Immature natural killer cell (primary cell): ENCODE data around the gene ALOX15B. TPM values are rescaled to one million over a fixed set of nuclear protein-coding genes. Genes with fewer than 3 reads are reported as not detected.

ENCODE experiments used
- DNase-seq, 3 donors: peaks; one replicate each; pipeline ENCODE4 v3.0.0; 2022; ENCODE audit warnings: mixed read lengths in 1 of 3
- H3K27ac Mint-ChIP-seq, 6 donors: one replicate each; pipeline ENCODE4 v1.8.0; 2020; ENCODE audit warnings: mixed read lengths in 6 of 6, mild to moderate bottlenecking in 5 of 6, inconsistent platforms in 4 of 6, moderate library complexity in 3 of 6
- H3K27me3 Mint-ChIP-seq, 3 donors: one replicate each; pipeline ENCODE4 v1.8.0; 2020 to 2021; ENCODE audit warnings: low read depth in 3 of 3, mild to moderate bottlenecking in 3 of 3, mixed read lengths in 3 of 3, moderate library complexity in 3 of 3, inconsistent platforms in 1 of 3
- H3K36me3 Mint-ChIP-seq, 3 donors: one replicate each; pipeline ENCODE4 v1.8.0; 2020; ENCODE audit warnings: mixed read lengths in 3 of 3, inconsistent platforms in 2 of 3, mild to moderate bottlenecking in 2 of 3
- H3K4me1 Mint-ChIP-seq, 2 donors: one replicate each; pipeline ENCODE4 v1.8.0; 2020; ENCODE audit warnings: inconsistent platforms in 2 of 2, mild to moderate bottlenecking in 2 of 2, mixed read lengths in 2 of 2, moderate library complexity in 1 of 2
- H3K4me3 Mint-ChIP-seq, 5 donors: one replicate each; pipeline ENCODE4 v1.8.0; 2020; ENCODE audit warnings: mild to moderate bottlenecking in 5 of 5, mixed read lengths in 5 of 5, inconsistent platforms in 3 of 5, moderate library complexity in 3 of 5
- H3K9me3 Mint-ChIP-seq, 6 donors: one replicate each; pipeline ENCODE4 v1.8.0; 2020; ENCODE audit warnings: mild to moderate bottlenecking in 6 of 6, mixed read lengths in 6 of 6, inconsistent platforms in 4 of 6, moderate library complexity in 3 of 6
- polyA plus RNA-seq, 3 donors: library from polyadenylated mRNA; unstranded; fragments of 300-500 nt; fragmentation: Illumina TruSeq; gene quantifications; one replicate each; pipeline ENCODE4 v1.2.3, GENCODE V29; 2021

ALOX15B gene
- polyA plus RNA-seq, 3 donors from 2014 or later = not detected

GRCh38 chr17:8079291-8080207 lies 40.7 kb downstream of the ALOX15B start:
- H3K27me3 Mint-ChIP-seq = peaks cover 0 to 4% (median 4%) of the 10 kb centered on the region in 3 donors
- H3K9me3 Mint-ChIP-seq = no peaks in the 10 kb centered on the region
- peak overlapping the region; percentile 86 to 94 (median 90) for H3K4me3 Mint-ChIP-seq
- no peaks in the 10 kb centered on the region for H3K36me3 Mint-ChIP-seq
- DNase-seq = peak; percentile 71 to 78 (median 77)
- peak overlapping the region; percentile 29 to 88 (median 54) for H3K27ac Mint-ChIP-seq
- peaks cover 5 to 11% of the 10 kb centered on the region in 2 donors for H3K4me1 Mint-ChIP-seq

GRCh38 chr17:8080208-8080798 lies 41.4 kb downstream of the ALOX15B start:
- Mint-ChIP-seq H3K27me3 (peaks cover 2 to 3% (median 2%) of the 10 kb centered on the region in 3 donors), H3K27ac (peak overlapping the region in 1 of 6 donors; percentile 64), H3K4me1 (peaks cover 5 to 10% of the 10 kb centered on the region in 2 donors), H3K9me3 (no peaks in the 10 kb centered on the region), H3K4me3 (peak overlapping the region; percentile 86 to 94 (median 90)), H3K36me3 (no peaks in the 10 kb centered on the region)
- DNase-seq = no peak

- no peaks in the 10 kb centered on the region for H3K36me3 Mint-ChIP-seq
These were observed 42.0 kb downstream of the ALOX15B start for GRCh38 chr17:8080799-8081219.

GRCh38 chr17:8081876-8082275 lies 43.0 kb downstream of the ALOX15B start:
- peak overlapping the region in 2 of 5 donors; percentile 18 to 32 for H3K4me3 Mint-ChIP-seq
- no peak for DNase-seq
- no peaks in the 10 kb centered on the region for H3K36me3 Mint-ChIP-seq
- no peaks in the 10 kb centered on the region for H3K9me3 Mint-ChIP-seq
- peaks cover 5 to 10% of the 10 kb centered on the region in 2 donors for H3K4me1 Mint-ChIP-seq
- H3K27ac Mint-ChIP-seq = no peak overlapping the region
- peaks cover 2 to 6% (median 4%) of the 10 kb centered on the region in 3 donors for H3K27me3 Mint-ChIP-seq

More at GRCh38 chr17:8080799-8081219, 42.0 kb downstream of the ALOX15B start:
- Mint-ChIP-seq H3K9me3 (no peaks in the 10 kb centered on the region), H3K4me3 (peak overlapping the region in 3 of 5 donors; percentile 33 to 90 (median 90)), H3K27me3 (peaks cover 2 to 3% (median 2%) of the 10 kb centered on the region in 3 donors), H3K27ac (no peak overlapping the region), H3K4me1 (peaks cover 5 to 10% of the 10 kb centered on the region in 2 donors)
- DNase-seq = no peak

GRCh38 chr17:8082292-8082691 lies 43.4 kb downstream of the ALOX15B start:
- Mint-ChIP-seq H3K9me3 (no peaks in the 10 kb centered on the region), H3K27me3 (peaks cover 2 to 6% (median 3%) of the 10 kb centered on the region in 3 donors), H3K36me3 (no peaks in the 10 kb centered on the region), H3K4me1 (peaks cover 5 to 10% of the 10 kb centered on the region in 2 donors), H3K27ac (no peak overlapping the region), H3K4me3 (no peak overlapping the region)
- DNase-seq = no peak

- H3K9me3 Mint-ChIP-seq = no peaks in the 10 kb centered on the region
- no peak for DNase-seq
- H3K27ac Mint-ChIP-seq = no peak overlapping the region
- H3K27me3 Mint-ChIP-seq = peaks cover 2 to 8% (median 4%) of the 10 kb centered on the region in 3 donors
- H3K36me3 Mint-ChIP-seq = no peaks in the 10 kb centered on the region
- H3K4me3 Mint-ChIP-seq = no peak overlapping the region
- H3K4me1 Mint-ChIP-seq = peaks cover 1 to 7% of the 10 kb centered on the region in 2 donors
These were observed 45.4 kb downstream of the ALOX15B start for GRCh38 chr17:8084250-8084649.

- Mint-ChIP-seq H3K9me3 (no peaks in the 10 kb centered on the region), H3K27me3 (peaks cover 0 to 10% (median 8%) of the 10 kb centered on the region in 3 donors), H3K4me1 (no peaks in the 10 kb centered on the region), H3K36me3 (no peaks in the 10 kb centered on the region), H3K4me3 (no peak within 1 kb of the TSS), H3K27ac (no peak within 1 kb of the TSS)
- DNase-seq = no peak
These were observed 48.5 kb downstream of the ALOX15B start, which contains the start of gene ALOX12B for GRCh38 chr17:8087075-8087951. TSS of gene ALOX12B (minus strand) at chr17:8087716. CDS start at chr17:8087442, 274 bp downstream.

- peaks cover 0 to 10% (median 8%) of the 10 kb centered on the region in 3 donors for H3K27me3 Mint-ChIP-seq
- H3K4me3 Mint-ChIP-seq = no peak overlapping the region
- no peaks in the 10 kb centered on the region for H3K4me1 Mint-ChIP-seq
- H3K36me3 Mint-ChIP-seq = no peaks in the 10 kb centered on the region
- no peaks in the 10 kb centered on the region for H3K9me3 Mint-ChIP-seq
- no peak overlapping the region for H3K27ac Mint-ChIP-seq
- DNase-seq = no peak
These were observed 49.0 kb downstream of the ALOX15B start for GRCh38 chr17:8087952-8088230.

GRCh38 chr17:8089728-8090127 lies 50.9 kb downstream of the ALOX15B start:
- H3K9me3 Mint-ChIP-seq = no peaks in the 10 kb centered on the region

GRCh38 chr17:8091033-8091687 lies 52.3 kb downstream of the ALOX15B start:
- H3K36me3 Mint-ChIP-seq = no peaks in the 10 kb centered on the region
- no peak overlapping the region for H3K27ac Mint-ChIP-seq
- no peak overlapping the region for H3K4me3 Mint-ChIP-seq
- H3K27me3 Mint-ChIP-seq = peaks cover 0 to 12% (median 9%) of the 10 kb centered on the region in 3 donors
- no peaks in the 10 kb centered on the region for H3K9me3 Mint-ChIP-seq
- DNase-seq = no peak
- peaks cover 3 to 5% of the 10 kb centered on the region in 2 donors for H3K4me1 Mint-ChIP-seq

More at GRCh38 chr17:8089728-8090127, 50.9 kb downstream of the ALOX15B start:
- DNase-seq = no peak
- Mint-ChIP-seq H3K4me1 (peaks cover 3 to 5% of the 10 kb centered on the region in 2 donors), H3K27ac (no peak overlapping the region), H3K4me3 (no peak overlapping the region), H3K27me3 (peaks cover 0 to 10% (median 9%) of the 10 kb centered on the region in 3 donors), H3K36me3 (no peaks in the 10 kb centered on the region)

GRCh38 chr17:8095361-8095760 lies 56.5 kb downstream of the ALOX15B start:
- no peak overlapping the region for H3K27ac Mint-ChIP-seq

GRCh38 chr17:8096541-8096940 lies 57.7 kb downstream of the ALOX15B start:
- Mint-ChIP-seq H3K27ac (no peak overlapping the region), H3K9me3 (no peaks in the 10 kb centered on the region), H3K27me3 (peaks cover 1 to 8% (median 5%) of the 10 kb centered on the region in 3 donors), H3K4me3 (no peak overlapping the region), H3K4me1 (peaks cover 3 to 5% of the 10 kb centered on the region in 2 donors), H3K36me3 (no peaks in the 10 kb centered on the region)
- no peak for DNase-seq

More at GRCh38 chr17:8095361-8095760, 56.5 kb downstream of the ALOX15B start:
- DNase-seq = no peak
- H3K36me3 Mint-ChIP-seq = no peaks in the 10 kb centered on the region
- peaks cover 1 to 14% (median 5%) of the 10 kb centered on the region in 3 donors for H3K27me3 Mint-ChIP-seq
- no peaks in the 10 kb centered on the region for H3K9me3 Mint-ChIP-seq
- H3K4me1 Mint-ChIP-seq = peaks cover 3 to 5% of the 10 kb centered on the region in 2 donors
- no peak overlapping the region for H3K4me3 Mint-ChIP-seq
